ENCODE results near the gene FADS1.
A peak's percentile ranks its signal among the peaks of the same experiment; 100 is the strongest.

The FADS1 gene

DNA sequence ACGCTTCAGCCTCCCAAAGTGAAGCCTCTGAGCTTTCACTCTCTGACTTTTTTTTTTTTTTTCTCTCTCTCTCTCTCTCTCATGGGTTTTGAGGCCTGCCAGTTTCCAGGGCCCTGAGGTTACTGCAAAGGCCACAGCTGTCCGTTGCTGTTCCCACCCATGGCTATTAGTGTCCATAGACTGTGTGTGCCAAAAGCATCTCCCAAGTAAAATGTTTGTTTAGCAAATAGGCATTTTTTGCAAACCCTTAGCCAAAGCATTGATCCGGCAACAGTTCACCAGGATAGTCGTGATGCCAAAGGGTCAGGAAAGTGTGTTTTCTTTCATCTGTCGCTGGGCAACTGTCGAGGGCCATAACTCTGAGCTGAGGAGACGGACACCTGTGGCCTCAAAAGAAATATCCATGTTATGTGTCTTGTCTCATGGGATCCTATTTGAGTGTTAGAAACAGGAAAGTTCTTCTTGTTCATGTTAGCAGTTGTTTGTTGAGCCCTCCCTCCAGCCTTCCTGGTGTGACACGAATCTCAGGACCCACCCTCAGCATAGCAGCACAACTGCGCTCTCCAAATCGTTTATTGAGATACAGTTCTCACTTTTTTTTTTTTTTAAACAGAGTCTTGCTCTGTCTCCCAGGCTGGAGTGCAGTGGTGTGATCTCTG lies 29.7 kb upstream of the FADS1 start:
- Histone ChIP-seq H3K9me3 (ENCODE audit: insufficient read depth, low read depth, low read length) (no peaks in the 10 kb centered on the region), H4K12ac (ENCODE audit: low read depth, low read length) (no peak overlapping the region), H3K4me1 (ENCODE audit: control insufficient read depth in 1 of 2, insufficient read depth in 2 of 2, low read length in 2 of 2) (no peaks in the 10 kb centered on the region), H2AFZ (ENCODE audit: insufficient read depth, low read length, poor library complexity) (no peak overlapping the region), H3K4me2 (ENCODE audit: low read length) (no peak overlapping the region), H2AK5ac (ENCODE audit: low read length) (no peak overlapping the region), H2BK5ac (ENCODE audit: low read depth, low read length, poor library complexity) (no peak overlapping the region), H3K23ac (ENCODE audit: low read length) (no peak overlapping the region), H3K27me3 (ENCODE audit: insufficient read depth, low read length) (no peaks in the 10 kb centered on the region), H3K79me1 (ENCODE audit: low read length) (no peaks in the 10 kb centered on the region), H3K27ac (ENCODE audit: low read depth, low read length) (no peak overlapping the region), H2BK12ac (ENCODE audit: low read length) (no peak overlapping the region), H4K91ac (ENCODE audit: low read depth, low read length) (no peak overlapping the region), H3K4ac (ENCODE audit: low read depth, low read length) (no peak overlapping the region), H3K9ac (ENCODE audit: low read length) (no peak overlapping the region), H3K36me3 (ENCODE audit: control insufficient read depth in 1 of 2, insufficient read depth in 2 of 2, low read length in 2 of 2) (peaks cover 70 to 80% of the 10 kb centered on the region in 2 experiments), H3K14ac (ENCODE audit: low read length) (no peak overlapping the region), H3K4me3 (ENCODE audit: low read depth, low read length) (no peak overlapping the region), H3K79me2 (ENCODE audit: control insufficient read depth, insufficient read depth, low read length, poor library complexity) (no peaks in the 10 kb centered on the region), H2BK120ac (ENCODE audit: insufficient read depth, low read length, poor library complexity) (no peak overlapping the region), H3K18ac (ENCODE audit: low read length) (no peak overlapping the region), H4K8ac (ENCODE audit: low read depth, low read length) (no peak overlapping the region)
- no CpG with 5 or more reads among the region's 10 CpGs for WGBS (ENCODE audit: extremely low coverage, insufficient coverage, insufficient read length)
- no peak for DNase-seq

DNA sequence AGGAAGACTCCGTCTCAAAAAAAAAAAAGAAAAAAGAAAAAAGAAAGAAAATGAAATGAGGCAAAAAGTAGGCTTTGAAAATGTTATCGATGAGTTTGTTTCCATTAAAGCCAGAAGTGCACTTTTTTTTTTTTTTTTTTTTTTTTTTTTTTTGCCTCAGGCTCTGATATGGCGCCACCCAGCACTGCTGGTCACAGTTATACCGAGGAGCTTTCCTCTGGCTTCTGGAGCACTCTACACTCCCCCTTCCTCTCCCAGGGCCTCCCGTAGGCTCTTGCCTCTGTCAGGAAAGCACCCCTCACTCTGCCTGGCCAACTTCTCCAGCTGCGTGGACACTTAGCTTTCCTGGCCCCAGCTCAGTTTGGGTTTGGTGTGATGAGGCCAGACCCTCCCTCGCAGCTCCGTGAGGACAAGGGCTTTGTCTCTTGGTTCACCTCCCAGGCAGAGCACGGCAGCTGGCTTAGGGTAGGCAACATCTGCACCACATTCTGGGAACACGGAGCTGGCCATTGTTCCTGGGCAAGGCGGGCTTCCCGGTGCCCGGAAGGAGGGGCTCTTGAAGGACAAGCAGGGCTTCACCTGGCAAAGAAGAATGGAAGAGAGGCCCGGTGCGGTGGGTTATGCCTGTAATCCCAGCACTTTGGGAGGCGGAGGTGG lies 28.2 kb upstream of the FADS1 start:
- no peak overlapping the region for H4K12ac ChIP-seq (ENCODE audit: low read depth, low read length)
- H3K79me2 ChIP-seq (ENCODE audit: control insufficient read depth, insufficient read depth, low read length, poor library complexity) = no peaks in the 10 kb centered on the region
- no peak overlapping the region for H3K4me2 ChIP-seq (ENCODE audit: low read length)
- H3K9me3 ChIP-seq (ENCODE audit: insufficient read depth, low read depth, low read length) = peaks cover 3% of the 10 kb centered on the region
- H3K4me3 ChIP-seq (ENCODE audit: low read depth, low read length) = no peak overlapping the region
- no peak overlapping the region for H2BK120ac ChIP-seq (ENCODE audit: insufficient read depth, low read length, poor library complexity)
- H3K27me3 ChIP-seq (ENCODE audit: insufficient read depth, low read length) = no peaks in the 10 kb centered on the region
- no peak overlapping the region for H2BK12ac ChIP-seq (ENCODE audit: low read length)
- no peak overlapping the region for H2BK5ac ChIP-seq (ENCODE audit: low read depth, low read length, poor library complexity)
- DNase-seq = no peak
- H2AK5ac ChIP-seq (ENCODE audit: low read length) = no peak overlapping the region
- no peak overlapping the region for H4K91ac ChIP-seq (ENCODE audit: low read depth, low read length)
- H3K18ac ChIP-seq (ENCODE audit: low read length) = no peak overlapping the region
- H2AFZ ChIP-seq (ENCODE audit: insufficient read depth, low read length, poor library complexity) = no peak overlapping the region
- no peak overlapping the region for H3K14ac ChIP-seq (ENCODE audit: low read length)
- no peak overlapping the region for H3K27ac ChIP-seq (ENCODE audit: low read depth, low read length)
- no peaks in the 10 kb centered on the region for H3K79me1 ChIP-seq (ENCODE audit: low read length)
- no CpG with 5 or more reads among the region's 16 CpGs for WGBS (ENCODE audit: extremely low coverage, insufficient coverage, insufficient read length)
- H3K36me3 ChIP-seq (ENCODE audit: control insufficient read depth in 1 of 2, insufficient read depth in 2 of 2, low read length in 2 of 2) = peaks cover 72 to 85% of the 10 kb centered on the region in 2 experiments
- H3K9ac ChIP-seq (ENCODE audit: low read length) = peak overlapping the region; percentile 4
- H3K4ac ChIP-seq (ENCODE audit: low read depth, low read length) = no peak overlapping the region
- no peak overlapping the region for H4K8ac ChIP-seq (ENCODE audit: low read depth, low read length)
- no peaks in the 10 kb centered on the region for H3K4me1 ChIP-seq (ENCODE audit: control insufficient read depth in 1 of 2, insufficient read depth in 2 of 2, low read length in 2 of 2)
- no peak overlapping the region for H3K23ac ChIP-seq (ENCODE audit: low read length)

DNA sequence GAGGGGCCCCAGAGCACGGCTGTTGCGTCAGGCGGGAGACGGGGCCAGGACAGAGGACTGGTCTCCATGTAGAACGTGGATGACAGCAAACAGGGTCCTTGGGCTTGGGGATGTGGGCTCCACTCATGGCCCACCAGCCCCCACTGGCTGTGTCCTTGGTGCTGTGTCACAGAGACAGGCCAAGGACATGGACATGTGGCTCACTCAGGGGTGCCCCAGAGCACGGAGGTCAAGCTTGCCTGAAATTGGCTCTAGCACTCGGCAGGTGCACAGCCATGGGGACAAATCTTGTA lies 25.7 kb upstream of the FADS1 start:
- H3K14ac ChIP-seq (ENCODE audit: low read length) = no peak overlapping the region
- no peak overlapping the region for H4K91ac ChIP-seq (ENCODE audit: low read depth, low read length)
- H3K9me3 ChIP-seq (ENCODE audit: insufficient read depth, low read depth, low read length) = peaks cover 3% of the 10 kb centered on the region
- H3K9ac ChIP-seq (ENCODE audit: low read length) = no peak overlapping the region
- no peak overlapping the region for H2BK12ac ChIP-seq (ENCODE audit: low read length)
- no peaks in the 10 kb centered on the region for H3K79me2 ChIP-seq (ENCODE audit: control insufficient read depth, insufficient read depth, low read length, poor library complexity)
- no peak overlapping the region for H3K4me2 ChIP-seq (ENCODE audit: low read length)
- H4K12ac ChIP-seq (ENCODE audit: low read depth, low read length) = no peak overlapping the region
- no peaks in the 10 kb centered on the region for H3K4me1 ChIP-seq (ENCODE audit: control insufficient read depth in 1 of 2, insufficient read depth in 2 of 2, low read length in 2 of 2)
- H3K4ac ChIP-seq (ENCODE audit: low read depth, low read length) = no peak overlapping the region
- no peak overlapping the region for H3K18ac ChIP-seq (ENCODE audit: low read length)
- no peaks in the 10 kb centered on the region for H3K79me1 ChIP-seq (ENCODE audit: low read length)
- no peaks in the 10 kb centered on the region for H3K27me3 ChIP-seq (ENCODE audit: insufficient read depth, low read length)
- DNase-seq = no peak
- H3K4me3 ChIP-seq (ENCODE audit: low read depth, low read length) = no peak overlapping the region
- H3K27ac ChIP-seq (ENCODE audit: low read depth, low read length) = no peak overlapping the region
- no peak overlapping the region for H2AK5ac ChIP-seq (ENCODE audit: low read length)
- peaks cover 70 to 83% of the 10 kb centered on the region in 2 experiments for H3K36me3 ChIP-seq (ENCODE audit: control insufficient read depth in 1 of 2, insufficient read depth in 2 of 2, low read length in 2 of 2)
- H2BK120ac ChIP-seq (ENCODE audit: insufficient read depth, low read length, poor library complexity) = no peak overlapping the region
- H3K23ac ChIP-seq (ENCODE audit: low read length) = no peak overlapping the region
- no peak overlapping the region for H4K8ac ChIP-seq (ENCODE audit: low read depth, low read length)
- no peak overlapping the region for H2BK5ac ChIP-seq (ENCODE audit: low read depth, low read length, poor library complexity)
- no peak overlapping the region for H2AFZ ChIP-seq (ENCODE audit: insufficient read depth, low read length, poor library complexity)
- WGBS (ENCODE audit: extremely low coverage, insufficient coverage, insufficient read length) = no CpG with 5 or more reads among the region's 7 CpGs

DNA sequence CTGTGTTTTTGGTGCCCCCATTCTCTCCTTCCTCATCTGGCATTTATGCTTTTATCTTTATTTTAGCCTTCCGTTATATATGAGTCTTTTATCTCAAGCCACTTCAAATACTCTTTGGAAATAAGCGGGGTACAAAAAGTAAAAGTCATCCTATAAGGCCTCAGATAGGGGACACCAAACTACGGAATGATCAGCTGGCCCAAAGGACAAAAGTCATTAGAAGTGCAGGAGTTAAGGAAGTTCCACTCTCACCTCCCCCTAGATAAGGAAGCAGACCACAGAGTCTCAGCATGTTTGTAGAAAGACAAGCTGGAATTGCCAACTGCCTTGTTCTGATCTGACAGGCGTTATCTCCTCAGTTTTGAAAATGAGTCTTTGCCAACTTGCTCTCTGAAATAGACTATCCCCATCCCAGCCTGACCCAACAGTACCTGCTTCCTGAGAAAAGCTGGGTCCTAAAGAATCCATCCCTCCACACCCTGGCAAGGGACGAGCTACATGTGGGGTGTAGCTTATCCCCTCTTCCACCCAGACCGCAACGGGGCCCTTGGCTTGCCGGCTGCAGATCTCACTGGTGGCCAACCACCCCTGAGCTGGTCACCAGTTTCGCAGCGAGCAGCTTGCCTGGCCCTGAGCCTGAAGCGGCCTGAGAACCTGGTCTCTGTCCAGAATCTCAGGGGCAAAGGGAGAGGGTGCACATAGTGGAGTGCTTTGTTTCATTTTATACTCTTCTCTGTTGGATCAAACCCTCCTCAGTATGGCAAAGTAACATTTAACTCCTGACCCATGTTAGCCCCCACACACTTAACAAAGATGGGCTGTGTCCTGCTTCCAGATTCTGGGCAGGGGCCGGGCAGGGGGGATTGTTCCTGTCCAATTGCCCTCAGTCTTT lies 25.1 kb upstream of the FADS1 start:
- no peak overlapping the region for H3K4me3 ChIP-seq (ENCODE audit: low read depth, low read length)
- no peak overlapping the region for H4K8ac ChIP-seq (ENCODE audit: low read depth, low read length)
- no peak overlapping the region for H3K27ac ChIP-seq (ENCODE audit: low read depth, low read length)
- no peak overlapping the region for H2BK5ac ChIP-seq (ENCODE audit: low read depth, low read length, poor library complexity)
- peaks cover 72 to 83% of the 10 kb centered on the region in 2 experiments for H3K36me3 ChIP-seq (ENCODE audit: control insufficient read depth in 1 of 2, insufficient read depth in 2 of 2, low read length in 2 of 2)
- no peaks in the 10 kb centered on the region for H3K4me1 ChIP-seq (ENCODE audit: control insufficient read depth in 1 of 2, insufficient read depth in 2 of 2, low read length in 2 of 2)
- peaks cover 3% of the 10 kb centered on the region for H3K9me3 ChIP-seq (ENCODE audit: insufficient read depth, low read depth, low read length)
- H4K12ac ChIP-seq (ENCODE audit: low read depth, low read length) = no peak overlapping the region
- H3K23ac ChIP-seq (ENCODE audit: low read length) = no peak overlapping the region
- no peak overlapping the region for H2AFZ ChIP-seq (ENCODE audit: insufficient read depth, low read length, poor library complexity)
- no peaks in the 10 kb centered on the region for H3K79me1 ChIP-seq (ENCODE audit: low read length)
- no peak overlapping the region for H3K4me2 ChIP-seq (ENCODE audit: low read length)
- H2AK5ac ChIP-seq (ENCODE audit: low read length) = no peak overlapping the region
- no peak for DNase-seq
- H3K18ac ChIP-seq (ENCODE audit: low read length) = no peak overlapping the region
- H3K9ac ChIP-seq (ENCODE audit: low read length) = no peak overlapping the region
- no peak overlapping the region for H4K91ac ChIP-seq (ENCODE audit: low read depth, low read length)
- no peaks in the 10 kb centered on the region for H3K79me2 ChIP-seq (ENCODE audit: control insufficient read depth, insufficient read depth, low read length, poor library complexity)
- H3K14ac ChIP-seq (ENCODE audit: low read length) = no peak overlapping the region
- WGBS (ENCODE audit: extremely low coverage, insufficient coverage, insufficient read length) = no CpG with 5 or more reads among the region's 12 CpGs
- H3K27me3 ChIP-seq (ENCODE audit: insufficient read depth, low read length) = no peaks in the 10 kb centered on the region
- no peak overlapping the region for H2BK120ac ChIP-seq (ENCODE audit: insufficient read depth, low read length, poor library complexity)
- H3K4ac ChIP-seq (ENCODE audit: low read depth, low read length) = no peak overlapping the region
- H2BK12ac ChIP-seq (ENCODE audit: low read length) = no peak overlapping the region
